ENCODE results near the gene ARHGEF28. TPM values are rescaled to one million over a fixed set of nuclear protein-coding genes. Genes with fewer than 3 reads are reported as not detected.

The ARHGEF28 gene
- polyA plus RNA-seq, 1 experiment = 8.8 TPM

- ChIA-PET POLR2A (no interaction called here), CTCF (interaction anchor here (0.6 to 3.3 kb wide), 23 partner anchors 8 to 816 kb away, joined by 3 to 76 read pairs (median 6); partner anchors contain the start of gene ENC1)
- Histone ChIP-seq H3K27me3 (ENCODE audit: control insufficient read depth, insufficient read depth, low read length) (no peaks in the 10 kb centered on the region), H3K4me3 (ENCODE audit: low read depth, low read length) (no peak overlapping the region), H3K27ac (ENCODE audit: low read depth, low read length) (no peak overlapping the region), H3K9me3 (ENCODE audit: control insufficient read depth, insufficient read depth, low read length) (no peaks in the 10 kb centered on the region)
- TF ChIP-seq, protein P1, sequence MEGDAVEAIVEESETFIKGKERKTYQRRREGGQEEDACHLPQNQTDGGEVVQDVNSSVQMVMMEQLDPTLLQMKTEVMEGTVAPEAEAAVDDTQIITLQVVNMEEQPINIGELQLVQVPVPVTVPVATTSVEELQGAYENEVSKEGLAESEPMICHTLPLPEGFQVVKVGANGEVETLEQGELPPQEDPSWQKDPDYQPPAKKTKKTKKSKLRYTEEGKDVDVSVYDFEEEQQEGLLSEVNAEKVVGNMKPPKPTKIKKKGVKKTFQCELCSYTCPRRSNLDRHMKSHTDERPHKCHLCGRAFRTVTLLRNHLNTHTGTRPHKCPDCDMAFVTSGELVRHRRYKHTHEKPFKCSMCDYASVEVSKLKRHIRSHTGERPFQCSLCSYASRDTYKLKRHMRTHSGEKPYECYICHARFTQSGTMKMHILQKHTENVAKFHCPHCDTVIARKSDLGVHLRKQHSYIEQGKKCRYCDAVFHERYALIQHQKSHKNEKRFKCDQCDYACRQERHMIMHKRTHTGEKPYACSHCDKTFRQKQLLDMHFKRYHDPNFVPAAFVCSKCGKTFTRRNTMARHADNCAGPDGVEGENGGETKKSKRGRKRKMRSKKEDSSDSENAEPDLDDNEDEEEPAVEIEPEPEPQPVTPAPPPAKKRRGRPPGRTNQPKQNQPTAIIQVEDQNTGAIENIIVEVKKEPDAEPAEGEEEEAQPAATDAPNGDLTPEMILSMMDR (IDR thresholded peaks at IDR 0.05; ENCODE audit: low read depth, low read length) = peak; percentile 12; the same call in 1 of the 2 replicates
- no peak for DNase-seq (ENCODE audit: low read depth, low spot score)
Observed at GRCh38 chr5:73901455-73901854, 275.5 kb downstream of the ARHGEF28 start.

GRCh38 chr5:73902327-73903051, 276.5 kb downstream of the ARHGEF28 start:
- Histone ChIP-seq H3K27me3 (ENCODE audit: control insufficient read depth, insufficient read depth, low read length) (no peaks in the 10 kb centered on the region), H3K27ac (ENCODE audit: low read depth, low read length) (no peak overlapping the region), H3K9me3 (ENCODE audit: control insufficient read depth, insufficient read depth, low read length) (no peaks in the 10 kb centered on the region), H3K4me3 (ENCODE audit: low read depth, low read length) (no peak overlapping the region)
- CTCF ChIA-PET = interaction anchor here (0.6 to 3.3 kb wide), 52 partner anchors 9 to 1640 kb away, joined by 3 to 76 read pairs (median 4); partner anchors contain the start of gene ENC1
- POLR2A ChIA-PET = no interaction called here
- TF ChIP-seq, protein P1 (IDR thresholded peaks at IDR 0.05; ENCODE audit: low read depth, low read length) = peak; percentile 66
- no peak for DNase-seq (ENCODE audit: low read depth, low spot score)

DNA sequence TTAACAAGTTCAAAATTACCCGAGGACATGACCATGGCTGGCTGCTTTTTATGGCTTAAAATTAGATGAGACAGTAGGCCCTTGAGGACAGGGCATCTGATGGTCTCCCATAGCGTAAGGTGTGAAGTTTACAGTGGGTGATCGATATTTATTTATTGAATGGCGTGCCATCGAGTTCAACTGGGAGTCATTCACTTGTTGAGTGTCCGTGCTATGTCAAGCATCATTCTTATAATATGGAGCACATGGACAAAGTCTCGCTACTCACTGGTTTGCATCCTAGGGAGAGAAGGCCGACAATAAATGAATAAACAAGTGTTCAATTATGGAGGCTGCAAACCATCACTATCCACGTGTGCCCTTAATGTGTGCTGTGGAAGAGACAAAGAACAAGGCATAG, 277.2 kb downstream of the ARHGEF28 start:
- H3K27me3 ChIP-seq (ENCODE audit: control insufficient read depth, insufficient read depth, low read length) = no peaks in the 10 kb centered on the region
- CTCF ChIA-PET = interaction anchor here (0.6 to 3.3 kb wide), 28 partner anchors 8 to 790 kb away, joined by 3 to 76 read pairs (median 5); partner anchors contain the start of gene ENC1
- no peak overlapping the region for H3K27ac ChIP-seq (ENCODE audit: low read depth, low read length)
- TF ChIP-seq, protein P1 (IDR thresholded peaks at IDR 0.05; ENCODE audit: low read depth, low read length) = no peak
- no peak overlapping the region for H3K4me3 ChIP-seq (ENCODE audit: low read depth, low read length)
- no peaks in the 10 kb centered on the region for H3K9me3 ChIP-seq (ENCODE audit: control insufficient read depth, insufficient read depth, low read length)
- DNase-seq (ENCODE audit: low read depth, low spot score) = no peak
- POLR2A ChIA-PET = no interaction called here

DNA sequence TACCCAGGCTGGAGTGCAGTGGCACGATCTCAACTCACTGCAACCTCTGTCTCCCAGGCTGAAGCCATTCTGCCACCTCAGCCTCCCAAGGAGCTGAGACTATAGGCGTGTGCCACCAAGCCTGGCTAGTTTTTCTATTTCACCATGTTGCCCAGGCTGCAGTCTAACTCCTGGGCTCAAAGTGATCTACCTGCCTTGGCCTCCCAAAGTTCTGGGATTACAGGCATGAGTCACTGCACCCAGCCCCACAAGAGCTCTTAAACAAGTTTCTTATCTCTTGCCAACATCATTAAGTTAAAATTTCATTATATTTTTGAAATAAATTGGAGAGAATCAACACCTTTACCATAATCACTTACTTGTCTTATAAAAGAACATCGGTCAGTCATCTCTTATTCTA, 280.3 kb downstream of the ARHGEF28 start:
- no peak for DNase-seq (ENCODE audit: low read depth, low spot score)
- Histone ChIP-seq H3K27ac (ENCODE audit: low read depth, low read length) (no peak overlapping the region), H3K27me3 (ENCODE audit: control insufficient read depth, insufficient read depth, low read length) (no peaks in the 10 kb centered on the region), H3K4me3 (ENCODE audit: low read depth, low read length) (no peak overlapping the region), H3K9me3 (ENCODE audit: control insufficient read depth, insufficient read depth, low read length) (peaks cover 4% of the 10 kb centered on the region; the same call in 1 of the 2 replicates)
- TF ChIP-seq, protein P1 (IDR thresholded peaks at IDR 0.05; ENCODE audit: low read depth, low read length) = no peak
- ChIA-PET CTCF (interaction anchor here (2.7 to 3.1 kb wide), 2 partner anchors 735 to 743 kb away, joined by 12 to 18 read pairs; partner anchors contain the start of gene ENC1), POLR2A (interaction anchor here (0.5 kb wide), 1 partner anchor 735 kb away, joined by 3 read pairs; the partner anchor contains the start of gene ENC1)

GRCh38 chr5:73907164-73907563, 281.2 kb downstream of the ARHGEF28 start:
- no peaks in the 10 kb centered on the region for H3K27me3 ChIP-seq (ENCODE audit: control insufficient read depth, insufficient read depth, low read length)
- H3K27ac ChIP-seq (ENCODE audit: low read depth, low read length) = no peak overlapping the region
- POLR2A ChIA-PET = no interaction called here
- no peak overlapping the region for H3K4me3 ChIP-seq (ENCODE audit: low read depth, low read length)
- no peak for DNase-seq (ENCODE audit: low read depth, low spot score)
- TF ChIP-seq, protein P1 (IDR thresholded peaks at IDR 0.05; ENCODE audit: low read depth, low read length) = no peak
- CTCF ChIA-PET = interaction anchor here (1.9 to 3.1 kb wide), 3 partner anchors 734 to 742 kb away, joined by 9 to 18 read pairs (median 12); partner anchors contain the start of gene ENC1
- H3K9me3 ChIP-seq (ENCODE audit: control insufficient read depth, insufficient read depth, low read length) = peaks cover 4% of the 10 kb centered on the region; the same call in 1 of the 2 replicates

All from AG04450 (cell line).